ENCODE results near the gene MAP2K7.

MAP2K7 gene

GRCh38 chr19:7877249-7877836 lies 26.3 kb upstream of the MAP2K7 start:
- Histone ChIP-seq H3K9me3 (ENCODE audit: control insufficient read depth, low read length) (no peaks in the 10 kb centered on the region), H2BK5ac (ENCODE audit: low read depth, low read length, poor library complexity, severe bottlenecking) (no peak overlapping the region), H3K4me1 (ENCODE audit: control insufficient read depth, insufficient read depth, low read depth, low read length) (peaks cover 18% of the 10 kb centered on the region), H2BK120ac (ENCODE audit: low read depth, low read length) (no peak overlapping the region), H3K79me1 (replicated peaks; ENCODE audit: low read length, poor library complexity, severe bottlenecking) (no peaks in the 10 kb centered on the region), H3K36me3 (ENCODE audit: control insufficient read depth in 1 of 2, insufficient read depth in 2 of 2, low read depth in 1 of 2, low read length in 2 of 2) (peaks cover 0 to 4% of the 10 kb centered on the region in 2 experiments), H3K4ac (ENCODE audit: low read depth in 1 of 2, low read length in 2 of 2) (no peak overlapping the region), H3K9ac (ENCODE audit: low read length) (no peak overlapping the region), H2BK15ac (ENCODE audit: low read depth, poor library complexity, severe bottlenecking) (no peak overlapping the region), H3K18ac (ENCODE audit: low read depth in 1 of 2, low read length in 2 of 2) (no peak overlapping the region), H3K14ac (ENCODE audit: low read length in 2 of 2) (no peak overlapping the region), H4K8ac (ENCODE audit: low read length) (no peak overlapping the region), H4K91ac (ENCODE audit: low read length) (no peak overlapping the region), H3K27ac (ENCODE audit: low read length, poor library complexity, severe bottlenecking) (no peak overlapping the region), H3K27me3 (ENCODE audit: control insufficient read depth in 1 of 2, insufficient read depth in 1 of 2, low read length in 2 of 2) (peaks cover 35 to 45% of the 10 kb centered on the region in 2 experiments), H3K4me3 (ENCODE audit: insufficient read depth in 1 of 2, low read depth in 1 of 2, low read length in 2 of 2) (no peak overlapping the region), H3K4me2 (ENCODE audit: low read length, poor library complexity, severe bottlenecking) (no peak overlapping the region), H2AFZ (ENCODE audit: low read depth, low read length) (no peak overlapping the region), H2BK12ac (ENCODE audit: low read length in 2 of 2) (no peak overlapping the region), H3K23ac (ENCODE audit: low read length in 2 of 2) (no peak overlapping the region), H2AK5ac (ENCODE audit: low read length, severe bottlenecking) (no peak overlapping the region)
- WGBS = 93% methylated on average over 5 of the region's 6 CpGs
- no peak for DNase-seq

- H3K4ac ChIP-seq (ENCODE audit: low read depth in 1 of 2, low read length in 2 of 2) = no peak overlapping the region
- no peak overlapping the region for H3K23ac ChIP-seq (ENCODE audit: low read length in 2 of 2)
- H3K18ac ChIP-seq (ENCODE audit: low read depth in 1 of 2, low read length in 2 of 2) = no peak overlapping the region
- H2BK5ac ChIP-seq (ENCODE audit: low read depth, low read length, poor library complexity, severe bottlenecking) = no peak overlapping the region
- H3K36me3 ChIP-seq (ENCODE audit: control insufficient read depth in 1 of 2, insufficient read depth in 2 of 2, low read depth in 1 of 2, low read length in 2 of 2) = peaks cover 0 to 4% of the 10 kb centered on the region in 2 experiments
- no peak overlapping the region for H2BK120ac ChIP-seq (ENCODE audit: low read depth, low read length)
- H4K8ac ChIP-seq (ENCODE audit: low read length) = no peak overlapping the region
- H3K27ac ChIP-seq (ENCODE audit: low read length, poor library complexity, severe bottlenecking) = no peak overlapping the region
- no peak overlapping the region for H2AFZ ChIP-seq (ENCODE audit: low read depth, low read length)
- no peak overlapping the region for H4K91ac ChIP-seq (ENCODE audit: low read length)
- no peak for DNase-seq
- no peak overlapping the region for H2BK12ac ChIP-seq (ENCODE audit: low read length in 2 of 2)
- H2AK5ac ChIP-seq (ENCODE audit: low read length, severe bottlenecking) = no peak overlapping the region
- no peak overlapping the region for H3K4me3 ChIP-seq (ENCODE audit: insufficient read depth in 1 of 2, low read depth in 1 of 2, low read length in 2 of 2)
- H3K14ac ChIP-seq (ENCODE audit: low read length in 2 of 2) = no peak overlapping the region
- peaks cover 8% of the 10 kb centered on the region for H3K4me1 ChIP-seq (ENCODE audit: control insufficient read depth, insufficient read depth, low read depth, low read length)
- no peaks in the 10 kb centered on the region for H3K79me1 ChIP-seq (replicated peaks; ENCODE audit: low read length, poor library complexity, severe bottlenecking)
- peaks cover 20 to 26% of the 10 kb centered on the region in 2 experiments for H3K27me3 ChIP-seq (ENCODE audit: control insufficient read depth in 1 of 2, insufficient read depth in 1 of 2, low read length in 2 of 2)
- H3K9me3 ChIP-seq (ENCODE audit: control insufficient read depth, low read length) = no peaks in the 10 kb centered on the region
- no peak overlapping the region for H2BK15ac ChIP-seq (ENCODE audit: low read depth, poor library complexity, severe bottlenecking)
- no peak overlapping the region for H3K4me2 ChIP-seq (ENCODE audit: low read length, poor library complexity, severe bottlenecking)
- H3K9ac ChIP-seq (ENCODE audit: low read length) = no peak overlapping the region
- 85% methylated on average over 18 of the region's 18 CpGs for WGBS
These were observed 24.4 kb upstream of the MAP2K7 start for GRCh38 chr19:7879111-7879807.

- H3K4ac ChIP-seq (ENCODE audit: low read depth in 1 of 2, low read length in 2 of 2) = no peak overlapping the region
- H4K8ac ChIP-seq (ENCODE audit: low read length) = no peak overlapping the region
- no peak overlapping the region for H4K91ac ChIP-seq (ENCODE audit: low read length)
- no peak overlapping the region for H2AK5ac ChIP-seq (ENCODE audit: low read length, severe bottlenecking)
- WGBS = 92% methylated on average over 12 of the region's 19 CpGs
- no peak overlapping the region for H3K4me3 ChIP-seq (ENCODE audit: insufficient read depth in 1 of 2, low read depth in 1 of 2, low read length in 2 of 2)
- H3K18ac ChIP-seq (ENCODE audit: low read depth in 1 of 2, low read length in 2 of 2) = no peak overlapping the region
- DNase-seq = no peak
- no peak overlapping the region for H3K9ac ChIP-seq (ENCODE audit: low read length)
- no peak overlapping the region for H2BK5ac ChIP-seq (ENCODE audit: low read depth, low read length, poor library complexity, severe bottlenecking)
- H2BK15ac ChIP-seq (ENCODE audit: low read depth, poor library complexity, severe bottlenecking) = no peak overlapping the region
- H3K27ac ChIP-seq (ENCODE audit: low read length, poor library complexity, severe bottlenecking) = no peak overlapping the region
- H3K36me3 ChIP-seq (ENCODE audit: control insufficient read depth in 1 of 2, insufficient read depth in 2 of 2, low read depth in 1 of 2, low read length in 2 of 2) = peaks cover 0 to 4% of the 10 kb centered on the region in 2 experiments
- no peak overlapping the region for H2AFZ ChIP-seq (ENCODE audit: low read depth, low read length)
- H3K14ac ChIP-seq (ENCODE audit: low read length in 2 of 2) = no peak overlapping the region
- no peak overlapping the region for H2BK12ac ChIP-seq (ENCODE audit: low read length in 2 of 2)
- no peak overlapping the region for H2BK120ac ChIP-seq (ENCODE audit: low read depth, low read length)
- no peak overlapping the region for H3K23ac ChIP-seq (ENCODE audit: low read length in 2 of 2)
- H3K79me1 ChIP-seq (replicated peaks; ENCODE audit: low read length, poor library complexity, severe bottlenecking) = no peaks in the 10 kb centered on the region
- H3K4me2 ChIP-seq (ENCODE audit: low read length, poor library complexity, severe bottlenecking) = no peak overlapping the region
- H3K9me3 ChIP-seq (ENCODE audit: control insufficient read depth, low read length) = no peaks in the 10 kb centered on the region
- H3K4me1 ChIP-seq (ENCODE audit: control insufficient read depth, insufficient read depth, low read depth, low read length) = peaks cover 3% of the 10 kb centered on the region
- H3K27me3 ChIP-seq (ENCODE audit: control insufficient read depth in 1 of 2, insufficient read depth in 1 of 2, low read length in 2 of 2) = peaks cover 15 to 20% of the 10 kb centered on the region in 2 experiments
These were observed 23.8 kb upstream of the MAP2K7 start for GRCh38 chr19:7879836-7880235.

- Histone ChIP-seq H4K8ac (ENCODE audit: low read length) (no peak overlapping the region), H3K4me2 (ENCODE audit: low read length, poor library complexity, severe bottlenecking) (no peak overlapping the region), H2AFZ (ENCODE audit: low read depth, low read length) (no peak overlapping the region), H2BK5ac (ENCODE audit: low read depth, low read length, poor library complexity, severe bottlenecking) (no peak overlapping the region), H4K91ac (ENCODE audit: low read length) (no peak overlapping the region), H3K14ac (ENCODE audit: low read length in 2 of 2) (no peak overlapping the region), H3K4me3 (ENCODE audit: insufficient read depth in 1 of 2, low read depth in 1 of 2, low read length in 2 of 2) (no peak overlapping the region), H3K36me3 (ENCODE audit: control insufficient read depth in 1 of 2, insufficient read depth in 2 of 2, low read depth in 1 of 2, low read length in 2 of 2) (peaks cover 0 to 4% of the 10 kb centered on the region in 2 experiments), H2BK120ac (ENCODE audit: low read depth, low read length) (no peak overlapping the region), H3K23ac (ENCODE audit: low read length in 2 of 2) (no peak overlapping the region), H3K9ac (ENCODE audit: low read length) (no peak overlapping the region), H3K4me1 (ENCODE audit: control insufficient read depth, insufficient read depth, low read depth, low read length) (peaks cover 3% of the 10 kb centered on the region), H3K27me3 (ENCODE audit: control insufficient read depth in 1 of 2, insufficient read depth in 1 of 2, low read length in 2 of 2) (peaks cover 5 to 11% of the 10 kb centered on the region in 2 experiments), H2AK5ac (ENCODE audit: low read length, severe bottlenecking) (no peak overlapping the region), H3K4ac (ENCODE audit: low read depth in 1 of 2, low read length in 2 of 2) (no peak overlapping the region), H2BK15ac (ENCODE audit: low read depth, poor library complexity, severe bottlenecking) (no peak overlapping the region), H3K79me1 (replicated peaks; ENCODE audit: low read length, poor library complexity, severe bottlenecking) (no peaks in the 10 kb centered on the region), H3K9me3 (ENCODE audit: control insufficient read depth, low read length) (no peaks in the 10 kb centered on the region), H3K27ac (ENCODE audit: low read length, poor library complexity, severe bottlenecking) (no peak overlapping the region), H3K18ac (ENCODE audit: low read depth in 1 of 2, low read length in 2 of 2) (no peak overlapping the region), H2BK12ac (ENCODE audit: low read length in 2 of 2) (no peak overlapping the region)
- no peak for DNase-seq
- 92% methylated on average over 3 of the region's 3 CpGs for WGBS
These were observed 21.8 kb upstream of the MAP2K7 start for GRCh38 chr19:7881910-7882309.
